Lower leg skin (tissue), 4 donors: Measurements from ENCODE around the gene CFAP299. TPM values are rescaled to one million over a fixed set of nuclear protein-coding genes. Genes with fewer than 3 reads are reported as not detected.

Experiments used
- DNase-seq, 2 donors: peaks; one replicate each; pipeline ENCODE4 v3.0.0-alpha.2; 2019; ENCODE audit warnings: low spot score in 2 of 2
- H3K4me3 ChIP-seq: fragments of 200-600 bp; sonication (generic); 2 replicates; pipeline ENCODE4 v1.5.1; 2017; ENCODE audit warnings: mild to moderate bottlenecking, low read depth; ENCODE audit not compliant: poor library complexity, severe bottlenecking
- POLR2A ChIP-seq, 2 donors: fragments of 450-650 bp; IDR thresholded peaks; one replicate each; pipeline ENCODE4 v1.6.1; 2016 to 2017; ENCODE audit warnings: antibody characterized with exemption in 2 of 2, mild to moderate bottlenecking in 1 of 2, moderate library complexity in 1 of 2
- WGBS, 2 donors: methylation state at CpG; one replicate each; pipeline ENCODE4 v1.1.5; 2018; 5-methylcytosine and 5-hydroxymethylcytosine counted together
- intact Hi-C: fragments of 100-400 bp; cut with DNase I; formaldehyde crosslinking; loops from one replicate; pipeline ENCODE4 v1.15.0; 2023; ENCODE audit warnings: low total_unique reads
- total RNA-seq, 4 donors: library from RNA; depleted of rRNA; stranded (reverse); fragments of >200 nt; gene quantifications; one replicate each; pipeline ENCODE4 v1.1.0, GENCODE V29; 2016
- TF ChIP-seq, protein P1 (sequence below), 3 donors: fragments of 450-650 bp; IDR thresholded peaks; one replicate each; pipeline ENCODE4 v1.5.1; 2016; ENCODE audit warnings: antibody characterized with exemption in 3 of 3, mild to moderate bottlenecking in 3 of 3, moderate library complexity in 2 of 3

The CFAP299 gene
- total RNA-seq, 4 donors from 2014 or later: not detected

DNA sequence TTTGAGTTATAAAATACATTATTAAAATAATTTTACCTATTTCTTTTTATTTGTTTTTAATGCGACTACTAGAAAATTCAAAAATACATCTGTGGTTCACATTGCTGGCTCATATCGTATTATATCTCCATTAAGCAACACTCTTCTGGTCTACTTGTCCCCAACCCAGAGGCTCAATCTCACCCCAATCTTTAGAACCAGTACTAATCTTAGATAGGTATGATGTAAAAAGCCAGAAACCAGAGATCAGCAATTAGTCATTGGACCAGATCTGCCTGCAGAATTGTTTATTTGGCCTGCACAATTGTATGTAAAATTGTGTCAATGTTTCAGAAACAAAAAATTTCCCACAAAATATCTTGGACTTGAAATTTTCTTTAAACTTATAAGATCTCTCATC lies 539.4 kb downstream of the CFAP299 start:
- no peak for DNase-seq
- 97 to 99% methylated on average over 2 of the region's 2 CpGs for WGBS, 2 donors
- TF ChIP-seq, protein P1, sequence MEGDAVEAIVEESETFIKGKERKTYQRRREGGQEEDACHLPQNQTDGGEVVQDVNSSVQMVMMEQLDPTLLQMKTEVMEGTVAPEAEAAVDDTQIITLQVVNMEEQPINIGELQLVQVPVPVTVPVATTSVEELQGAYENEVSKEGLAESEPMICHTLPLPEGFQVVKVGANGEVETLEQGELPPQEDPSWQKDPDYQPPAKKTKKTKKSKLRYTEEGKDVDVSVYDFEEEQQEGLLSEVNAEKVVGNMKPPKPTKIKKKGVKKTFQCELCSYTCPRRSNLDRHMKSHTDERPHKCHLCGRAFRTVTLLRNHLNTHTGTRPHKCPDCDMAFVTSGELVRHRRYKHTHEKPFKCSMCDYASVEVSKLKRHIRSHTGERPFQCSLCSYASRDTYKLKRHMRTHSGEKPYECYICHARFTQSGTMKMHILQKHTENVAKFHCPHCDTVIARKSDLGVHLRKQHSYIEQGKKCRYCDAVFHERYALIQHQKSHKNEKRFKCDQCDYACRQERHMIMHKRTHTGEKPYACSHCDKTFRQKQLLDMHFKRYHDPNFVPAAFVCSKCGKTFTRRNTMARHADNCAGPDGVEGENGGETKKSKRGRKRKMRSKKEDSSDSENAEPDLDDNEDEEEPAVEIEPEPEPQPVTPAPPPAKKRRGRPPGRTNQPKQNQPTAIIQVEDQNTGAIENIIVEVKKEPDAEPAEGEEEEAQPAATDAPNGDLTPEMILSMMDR (IDR thresholded peaks at IDR 0.05): no peak
- no peak for TF ChIP-seq POLR2A (IDR thresholded peaks at IDR 0.05)
- intact Hi-C loops: no loop called here
- H3K4me3 ChIP-seq: no peak overlapping the region

DNA sequence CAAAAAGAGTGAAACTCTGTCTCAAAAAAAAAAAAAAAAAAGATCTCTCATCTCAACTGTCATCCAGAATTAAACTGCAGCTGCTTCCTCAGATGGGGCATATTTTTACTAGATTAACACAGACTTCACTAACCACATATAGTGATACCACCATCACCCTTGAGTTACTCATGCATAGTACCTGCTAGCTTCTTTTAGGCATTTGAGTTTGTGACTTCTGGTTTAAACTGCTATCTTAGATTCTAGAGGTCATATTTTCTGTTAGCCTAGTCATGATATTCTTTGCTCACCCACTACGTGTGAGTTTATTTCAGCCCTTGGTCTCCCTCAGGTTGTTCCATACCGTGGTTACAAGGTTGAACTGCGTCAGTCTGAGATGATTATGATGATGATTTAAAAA lies 540.1 kb downstream of the CFAP299 start:
- no peak for TF ChIP-seq POLR2A (IDR thresholded peaks at IDR 0.05)
- TF ChIP-seq, protein P1 (IDR thresholded peaks at IDR 0.05): no peak
- H3K4me3 ChIP-seq: no peak overlapping the region
- intact Hi-C loops: no loop called here
- no peak for DNase-seq
- WGBS, 2 donors: 86 to 93% methylated on average over 3 of the region's 3 CpGs

DNA sequence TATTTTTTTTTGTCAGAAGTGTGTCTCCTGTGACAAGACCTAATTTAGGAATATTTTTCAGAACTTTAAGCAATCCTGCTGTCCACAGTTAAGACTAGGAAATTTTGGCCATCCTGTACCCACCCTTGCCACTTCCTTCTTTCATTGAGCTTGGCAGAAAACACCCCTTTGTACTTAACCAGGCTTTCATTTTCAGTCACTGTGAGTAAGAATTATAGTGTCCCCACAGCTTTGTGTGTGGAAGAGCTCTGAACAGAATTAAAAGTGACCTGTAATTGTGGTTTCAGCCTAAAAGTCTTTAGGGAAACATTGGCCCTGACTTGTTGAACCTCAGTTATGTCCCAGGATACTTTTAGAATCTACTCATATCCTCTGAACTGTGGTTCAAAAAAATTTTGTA lies 541.3 kb downstream of the CFAP299 start:
- no peak overlapping the region for H3K4me3 ChIP-seq
- DNase-seq: no peak
- intact Hi-C loops: no loop called here
- TF ChIP-seq, protein P1 (IDR thresholded peaks at IDR 0.05): no peak
- TF ChIP-seq POLR2A (IDR thresholded peaks at IDR 0.05): no peak

DNA sequence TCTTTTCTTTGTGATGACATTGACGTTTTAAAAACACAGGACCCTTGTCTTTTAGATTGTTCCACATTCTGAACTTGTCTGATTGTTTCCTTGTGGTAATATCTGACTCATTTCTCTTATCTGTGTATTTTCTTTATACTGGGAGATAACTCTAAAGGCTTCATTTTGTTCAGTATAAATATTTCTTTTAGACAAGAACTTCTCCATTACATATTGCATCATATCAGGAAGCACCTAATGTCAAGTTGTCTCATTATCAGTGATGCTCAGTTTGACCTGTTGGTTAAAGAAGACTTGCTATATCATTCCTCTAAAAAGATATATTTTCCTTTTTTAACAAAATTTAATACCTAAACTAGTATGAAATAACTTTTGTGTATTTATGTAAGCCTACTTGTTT lies 542.7 kb downstream of the CFAP299 start:
- intact Hi-C loops: no loop called here
- no peak overlapping the region for H3K4me3 ChIP-seq
- WGBS, 2 donors: 45 to 49% methylated on average over 1 of the region's 1 CpG
- no peak for DNase-seq
- TF ChIP-seq, protein P1 (IDR thresholded peaks at IDR 0.05): no peak
- TF ChIP-seq POLR2A (IDR thresholded peaks at IDR 0.05): no peak

DNA sequence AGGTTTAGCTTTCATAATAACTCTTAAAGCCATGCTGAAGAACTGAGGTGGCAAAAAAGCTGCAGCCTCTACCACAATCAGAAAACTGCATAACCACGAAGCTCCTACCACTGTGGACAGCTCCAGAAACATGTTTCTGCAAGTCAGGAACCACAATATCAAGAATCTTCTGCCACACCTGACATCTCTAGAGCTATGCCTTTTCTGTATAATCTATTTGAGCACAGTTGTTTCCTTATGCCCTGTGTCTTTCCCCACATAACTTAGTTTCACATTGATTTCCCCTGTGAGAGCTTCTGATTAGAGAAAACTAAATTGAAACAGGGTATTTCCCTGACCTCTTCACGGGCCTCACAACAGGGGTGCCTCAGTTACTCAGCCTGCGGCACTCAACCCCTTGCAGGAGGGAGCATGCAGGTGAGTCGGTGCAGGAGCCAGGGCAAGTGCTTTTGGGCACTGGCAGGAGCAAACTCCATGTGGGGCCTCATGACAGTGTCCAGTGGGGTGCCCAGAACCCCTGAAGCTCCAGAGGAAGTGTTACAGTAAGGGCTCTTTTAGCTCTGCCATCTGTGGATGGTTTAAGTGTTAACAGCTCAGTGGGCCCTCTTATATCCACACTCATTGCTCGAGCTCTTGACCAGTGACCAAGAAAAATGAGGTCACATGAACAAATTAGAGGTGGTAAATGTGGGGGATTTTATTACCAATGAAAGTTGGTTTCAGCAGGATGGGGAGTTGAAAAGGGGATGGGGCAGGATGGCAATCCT lies 562.2 kb downstream of the CFAP299 start:
- no peak for DNase-seq
- H3K4me3 ChIP-seq: no peak overlapping the region
- no peak for TF ChIP-seq POLR2A (IDR thresholded peaks at IDR 0.05)
- TF ChIP-seq, protein P1 (IDR thresholded peaks at IDR 0.05): no peak
- 65 to 78% methylated on average over 5 of the region's 5 CpGs for WGBS, 2 donors
- intact Hi-C loops: no loop called here

DNA sequence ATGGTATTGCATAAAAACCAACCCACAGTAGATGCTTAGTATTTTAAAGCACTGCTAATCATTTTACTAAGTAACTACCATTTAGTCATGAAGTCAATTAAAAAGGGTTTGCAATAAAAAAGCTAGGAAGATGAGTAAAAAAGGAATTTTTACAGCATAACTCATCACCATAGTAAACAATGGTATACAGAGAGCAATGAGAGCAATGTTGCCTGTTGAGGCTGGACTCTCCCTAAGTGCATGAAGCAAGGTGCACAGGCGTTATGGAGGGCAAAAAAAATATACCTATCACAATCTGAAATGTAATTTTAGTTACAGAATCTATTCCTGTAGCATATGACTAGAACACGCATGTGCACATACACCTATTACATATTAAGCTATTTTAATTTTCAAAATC lies 565.4 kb downstream of the CFAP299 start:
- H3K4me3 ChIP-seq: no peak overlapping the region
- intact Hi-C loops: no loop called here
- TF ChIP-seq POLR2A (IDR thresholded peaks at IDR 0.05): no peak
- TF ChIP-seq, protein P1 (IDR thresholded peaks at IDR 0.05): no peak
- DNase-seq: no peak
- WGBS, 2 donors: 78 to 83% methylated on average over 2 of the region's 2 CpGs
